Activated CD8-positive, alpha-beta memory T cell treated with anti-CD3 and anti-CD28 coated beads for 24 hours (primary cell): ENCODE measurements around the gene RWDD1.
A peak's percentile ranks its signal among the peaks of the same experiment; 100 is the strongest.
"Not testable (repeated sequence)": the region's sequence is repeated elsewhere in the genome, so short reads cannot be mapped to it uniquely, and the experiment has no call there.

Experiments used
- DNase-seq: peaks from one replicate; pipeline ENCODE4 v3.0.0-alpha.2; 2020

The RWDD1 gene

DNA sequence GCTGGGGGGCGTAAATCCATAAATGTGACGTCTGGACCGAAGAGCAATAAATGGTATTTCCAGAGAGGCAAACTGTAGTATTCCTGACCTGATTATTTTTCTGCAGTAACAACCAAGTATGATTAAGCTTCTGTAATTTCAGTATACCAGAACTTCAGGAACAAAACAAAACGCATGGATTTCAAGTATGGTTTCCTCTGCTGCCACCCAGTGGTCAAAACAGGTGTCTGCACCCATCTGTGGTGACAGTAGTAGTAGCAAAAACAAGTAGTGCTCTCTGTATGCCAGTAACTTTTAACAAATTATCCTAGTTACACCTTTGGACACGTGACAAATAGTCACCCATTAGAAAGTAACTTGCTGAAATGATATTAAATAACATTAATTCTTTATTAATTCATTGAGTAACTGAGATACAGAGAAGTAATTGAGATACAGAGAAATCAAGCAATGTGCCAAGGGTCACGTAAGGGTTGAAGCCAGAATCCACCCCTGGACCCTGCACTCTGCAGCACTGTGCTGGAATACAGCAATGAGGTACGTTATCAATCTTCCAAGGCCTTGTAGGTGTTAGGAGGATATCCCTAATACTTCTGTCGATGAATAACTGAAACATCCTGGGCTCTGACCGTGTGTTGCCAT is 9.8 kb upstream of the RWDD1 start:
- DNase-seq: peak; percentile 79

DNA sequence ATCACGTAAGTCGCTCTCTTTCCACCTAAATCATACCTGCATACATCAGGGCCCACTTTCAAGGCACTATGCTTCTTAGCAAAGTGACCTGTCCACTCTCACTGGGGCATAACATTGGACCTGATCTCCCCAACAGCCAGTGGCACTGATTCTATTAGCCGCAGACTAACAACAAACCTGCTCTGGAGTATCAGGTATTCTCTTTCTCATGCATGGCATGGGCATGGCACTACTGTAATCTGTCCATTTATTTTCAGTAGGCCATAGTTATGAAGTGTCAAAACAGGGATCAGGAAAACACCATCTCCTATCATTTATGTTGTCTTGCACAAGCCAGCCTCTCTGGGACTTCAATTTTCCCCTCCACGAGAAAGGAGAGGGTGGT is 9.3 kb upstream of the RWDD1 start:
- no peak for DNase-seq

DNA sequence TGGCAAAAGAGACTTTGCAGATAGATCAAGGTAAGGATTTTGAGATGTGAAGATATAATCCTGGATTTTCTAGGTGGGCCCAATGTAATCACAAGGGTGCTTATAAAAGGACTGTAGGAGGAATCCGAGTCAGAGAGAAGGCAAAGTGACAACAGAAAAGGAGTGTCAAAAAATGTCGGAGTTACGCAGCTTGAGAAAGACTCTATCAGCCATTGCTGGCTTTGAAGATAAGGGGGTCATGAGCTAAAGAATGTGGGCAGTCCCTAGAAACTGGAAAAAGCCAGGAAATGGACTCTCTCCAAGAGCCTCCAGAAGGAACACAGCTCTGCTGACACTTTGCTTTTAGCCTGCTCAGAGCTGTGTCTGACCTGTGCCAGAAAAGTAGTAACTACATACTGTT is 8.7 kb upstream of the RWDD1 start:
- DNase-seq: no peak

DNA sequence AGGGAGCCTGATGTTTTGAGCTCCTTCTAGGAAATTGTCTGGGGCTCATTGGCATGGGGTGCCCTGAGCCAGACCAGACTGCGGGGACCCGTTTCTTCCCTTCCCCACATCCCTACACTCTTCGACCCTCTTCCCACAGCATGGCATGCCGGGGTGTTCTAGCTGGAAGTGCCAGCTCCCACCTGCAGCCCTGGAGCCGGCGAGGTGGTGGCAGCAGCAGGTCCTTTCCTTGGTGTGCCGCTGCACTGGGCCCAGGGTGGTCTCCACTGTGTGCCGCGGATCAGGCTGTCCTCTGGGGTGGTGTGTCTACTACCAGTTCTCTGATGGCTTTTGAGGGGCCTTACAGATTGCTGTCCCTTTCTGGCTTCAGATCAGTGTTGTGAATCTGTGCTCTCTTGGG is 7.5 kb upstream of the RWDD1 start:
- DNase-seq: no peak

DNA sequence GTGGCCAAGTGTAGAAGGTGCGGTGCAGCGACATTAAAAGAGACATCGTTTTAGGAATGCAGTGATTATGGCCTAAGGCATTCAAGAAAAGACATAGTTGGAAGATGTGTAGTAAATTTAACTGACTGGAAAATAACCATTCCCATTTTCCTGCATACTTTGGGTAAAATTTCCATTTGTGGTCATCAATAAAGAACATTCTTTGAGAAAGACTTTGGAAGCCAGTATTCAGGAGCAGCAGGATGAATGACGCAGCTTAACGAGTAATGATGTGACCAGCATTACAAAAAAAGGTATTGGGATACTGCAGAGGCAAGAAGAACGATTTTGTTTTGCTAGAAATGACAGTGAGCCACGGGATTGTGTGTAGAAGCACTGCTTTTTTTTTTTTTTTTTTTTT is 7.0 kb upstream of the RWDD1 start:
- DNase-seq: no peak

DNA sequence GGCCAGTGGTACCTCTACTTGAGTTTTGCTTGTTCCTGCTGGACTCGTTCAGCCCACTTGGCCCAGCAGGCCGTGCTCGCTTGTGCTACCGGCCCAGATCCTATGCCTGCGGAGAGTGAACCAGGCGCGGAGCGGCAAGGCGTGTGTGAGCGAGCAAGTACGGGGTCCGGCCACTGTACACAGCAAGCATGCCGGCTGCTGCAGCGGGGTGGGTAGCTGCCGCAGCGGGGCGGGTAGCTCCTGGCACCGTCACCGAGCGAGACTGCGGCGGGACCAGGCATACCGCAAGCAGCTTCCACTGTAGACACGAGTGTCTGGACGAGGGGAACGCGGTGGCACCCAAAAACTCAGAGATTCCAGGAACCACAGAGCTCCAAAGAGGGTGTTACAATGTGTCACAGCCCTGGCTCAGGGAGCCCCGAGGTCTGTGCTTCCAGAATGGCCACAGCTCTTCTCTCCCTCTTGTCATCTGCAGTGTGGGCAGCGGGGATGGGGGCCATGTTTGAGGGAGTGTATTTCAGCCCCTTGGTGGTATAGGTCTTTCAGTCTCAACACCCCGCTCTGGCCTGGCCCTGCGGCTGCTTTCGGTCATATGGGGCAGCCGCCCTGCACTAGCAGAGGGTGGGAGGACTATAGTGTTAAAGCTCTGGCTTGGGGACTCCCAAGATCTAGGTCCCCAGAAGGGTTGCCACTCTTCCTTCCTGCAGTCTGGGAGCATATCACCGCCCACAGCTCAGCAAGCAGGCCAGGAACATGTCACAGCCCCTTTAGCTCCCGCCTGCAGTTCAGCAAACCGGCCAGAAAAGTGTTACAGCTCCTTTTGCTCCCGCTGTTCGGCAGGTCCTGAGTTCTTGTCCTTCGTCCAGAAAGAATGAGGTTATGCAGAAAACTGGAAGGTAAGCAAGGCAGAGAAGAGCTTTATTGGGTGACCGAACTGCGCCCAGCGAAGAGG is 6.1 kb upstream of the RWDD1 start:
- peak; percentile 63 for DNase-seq

DNA sequence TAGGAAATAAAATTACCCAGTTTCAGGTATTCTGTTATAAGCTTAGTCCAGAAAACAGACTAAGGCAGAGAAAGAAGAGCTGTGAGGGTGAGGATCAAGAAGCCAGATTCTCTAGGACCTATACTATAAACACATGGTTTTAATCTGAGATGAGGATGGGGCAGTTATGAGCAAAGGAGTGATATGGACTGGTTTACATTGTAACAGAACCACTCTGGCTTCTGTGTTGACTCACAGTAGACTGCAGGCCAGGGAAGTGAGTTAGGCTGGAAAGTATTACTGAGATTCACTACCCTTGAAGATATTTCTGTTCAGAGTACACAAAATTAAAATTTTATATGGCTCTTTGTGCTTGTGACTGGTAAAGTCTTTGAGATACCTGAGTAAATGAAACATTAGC is 3.2 kb upstream of the RWDD1 start:
- DNase-seq: no peak

DNA sequence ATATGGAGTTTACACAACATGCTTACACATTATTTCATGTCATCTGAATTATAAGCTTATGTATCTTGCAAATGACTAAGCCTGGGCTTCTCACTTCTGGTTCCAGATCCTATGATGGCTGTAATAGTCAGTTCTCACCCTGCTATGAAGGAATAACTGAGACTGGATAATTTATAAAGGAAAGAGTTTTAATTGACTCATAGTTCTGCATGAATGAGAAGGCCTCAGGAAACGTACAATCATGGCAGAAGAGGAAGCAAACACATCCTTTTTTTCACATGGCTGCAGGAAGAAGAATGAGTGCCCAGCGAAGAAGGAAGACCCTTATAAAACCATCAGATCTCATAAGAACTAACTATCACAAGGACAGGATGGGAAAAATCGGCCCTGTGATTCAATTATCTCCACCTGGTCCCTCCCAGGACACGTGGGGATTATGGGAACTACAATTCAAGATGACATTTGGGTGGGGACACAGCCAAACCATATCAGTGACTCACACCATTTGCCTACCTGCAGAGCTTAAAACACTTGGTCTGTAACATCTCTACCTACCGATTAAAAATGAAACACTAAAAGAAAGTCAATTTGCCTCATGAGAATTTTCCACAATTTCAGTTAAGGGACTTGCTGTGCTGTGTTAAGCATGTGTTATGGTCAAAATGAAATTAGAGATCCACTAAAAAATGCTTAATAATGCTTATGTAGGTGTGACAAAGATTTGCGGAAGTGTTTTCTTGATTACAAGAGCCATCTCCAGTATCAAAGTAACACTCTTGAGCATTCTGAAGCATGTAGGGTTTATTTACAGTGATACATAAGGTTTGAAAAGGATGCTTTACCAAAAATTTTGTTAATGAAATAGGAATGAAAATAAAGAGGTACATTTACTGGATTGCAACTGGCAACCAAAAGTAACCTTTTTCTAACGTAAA is 2.2 kb upstream of the RWDD1 start:
- DNase-seq: no peak

DNA sequence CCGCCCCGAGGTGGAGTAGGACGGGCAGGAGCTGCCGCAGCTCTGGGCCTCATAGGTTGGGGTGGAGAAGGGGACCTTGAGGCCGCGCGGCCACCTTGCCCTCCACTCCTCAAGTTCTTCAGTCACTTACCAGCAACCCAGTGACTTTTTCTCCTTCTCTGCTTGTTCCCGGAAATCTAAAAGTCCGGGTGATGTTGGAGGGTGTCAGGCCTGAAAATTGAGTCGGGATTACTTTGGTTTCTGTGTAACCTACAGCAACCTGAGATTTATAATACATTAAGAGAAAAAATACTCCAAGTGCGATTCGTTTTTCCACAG is 338 bp downstream of the RWDD1 start:
- DNase-seq: no peak

DNA sequence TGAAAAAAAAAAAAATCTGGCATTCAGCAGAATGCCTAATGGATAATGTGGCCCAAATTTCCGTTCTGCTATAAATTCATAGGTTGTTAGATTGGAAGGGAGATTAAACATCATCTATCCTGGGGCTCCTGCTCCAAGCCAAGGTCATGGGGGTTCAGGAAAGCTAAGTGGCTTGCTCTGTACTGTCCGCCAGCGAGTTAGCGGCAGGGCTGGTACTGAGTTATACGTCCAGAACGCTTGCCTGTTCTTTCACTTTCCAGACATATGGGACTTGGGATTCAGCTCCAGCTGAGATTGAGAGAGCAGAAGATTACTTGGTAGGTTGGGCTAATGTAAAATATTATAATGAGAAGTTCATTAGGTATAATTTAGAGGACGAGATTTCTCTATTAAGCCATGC is 858 bp downstream of the RWDD1 start:
- no peak for DNase-seq

DNA sequence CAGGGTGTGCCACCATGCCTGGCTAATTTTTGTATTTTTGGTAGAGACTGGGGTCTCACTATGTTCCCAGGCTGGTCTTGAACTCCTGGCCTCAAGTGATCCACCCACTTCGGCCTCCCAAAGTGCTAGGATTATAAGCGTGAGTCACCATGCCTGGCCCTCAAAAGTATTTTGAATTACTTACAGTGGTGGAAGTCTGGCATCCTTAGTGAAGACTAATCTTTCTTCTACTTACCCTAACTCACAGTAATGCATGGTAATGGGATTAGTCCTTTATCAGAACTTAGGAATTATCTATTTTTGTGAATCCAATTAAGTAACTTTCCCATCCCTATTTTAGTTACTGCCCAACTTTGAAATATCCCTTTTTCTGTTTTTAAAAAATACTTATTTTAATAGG is 3.9 kb downstream of the RWDD1 start:
- DNase-seq: no peak

DNA sequence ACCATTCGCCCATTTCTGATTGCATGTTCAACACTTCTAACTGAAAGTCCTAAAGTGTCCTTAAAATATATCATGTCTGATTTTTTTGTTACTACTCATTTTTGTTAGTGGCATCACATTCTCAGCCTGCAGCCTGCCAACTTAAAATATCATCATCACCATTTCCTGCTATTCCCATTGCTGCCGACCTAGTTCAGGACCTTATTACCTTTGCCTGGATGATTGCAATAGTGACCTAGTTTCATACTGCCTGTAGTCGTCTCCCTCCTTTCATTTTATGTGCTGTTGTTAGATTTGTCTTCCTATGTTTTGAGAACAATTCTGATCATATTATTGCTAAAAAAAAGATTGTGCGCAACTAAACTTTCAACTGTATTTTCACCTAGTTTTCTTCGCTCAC is 6.2 kb downstream of the RWDD1 start:
- DNase-seq: no peak

DNA sequence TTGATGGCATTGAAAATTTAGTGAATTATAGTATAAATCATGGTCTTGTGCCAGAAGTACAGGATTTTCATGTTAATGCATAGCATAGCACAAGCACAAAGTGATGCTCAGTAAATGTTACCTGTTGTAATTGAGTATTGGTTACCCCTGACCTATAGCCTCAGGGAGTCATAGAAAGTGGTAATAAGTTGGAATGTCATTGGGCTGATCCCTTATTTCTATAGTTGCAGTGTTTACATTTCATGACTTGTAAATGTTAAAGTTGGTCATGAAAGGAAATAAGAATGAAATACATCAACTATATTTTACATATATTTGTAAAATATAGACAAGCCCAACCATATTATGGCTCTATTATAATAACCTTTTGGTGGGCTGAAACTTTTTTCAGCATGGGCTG is 7.0 kb downstream of the RWDD1 start:
- no peak for DNase-seq

DNA sequence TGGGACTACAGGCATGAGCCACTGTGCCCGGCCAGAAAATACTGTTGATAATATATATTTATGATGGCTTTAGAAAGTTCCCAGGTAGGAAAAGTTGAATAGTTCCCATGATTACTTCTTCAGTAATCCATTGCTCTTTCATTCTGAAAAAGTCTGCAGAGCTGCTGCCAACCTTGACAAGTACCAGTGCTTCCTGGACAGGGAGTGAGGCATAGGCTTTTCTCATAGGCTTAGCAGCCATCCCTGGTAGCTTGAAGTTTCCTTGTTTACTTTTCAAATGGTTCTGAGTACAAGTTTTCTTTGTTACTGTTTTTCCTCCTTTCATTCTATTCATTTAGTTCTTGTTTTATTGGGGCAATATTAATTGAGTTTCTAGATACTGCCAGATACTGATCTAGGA is 7.8 kb downstream of the RWDD1 start:
- DNase-seq: no peak

DNA sequence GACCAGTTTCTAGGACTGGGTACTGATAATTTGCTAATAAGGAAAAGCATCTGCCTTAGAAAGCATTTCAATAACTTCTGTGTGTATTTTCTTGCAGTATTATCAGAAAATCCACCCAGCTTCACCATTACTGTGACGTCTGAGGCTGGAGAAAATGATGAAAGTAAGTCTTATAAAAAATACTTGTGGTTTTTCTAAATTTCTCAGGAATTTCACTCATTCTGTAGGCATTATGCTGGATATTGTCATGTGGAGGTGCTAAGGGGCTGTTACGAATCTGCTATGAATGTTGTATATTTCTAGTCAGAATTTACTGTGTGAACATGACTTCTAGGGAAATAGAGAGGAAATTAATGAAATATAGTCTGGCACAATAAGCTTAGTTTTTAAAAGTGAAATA is 8.9 kb downstream of the RWDD1 start:
- DNase-seq: no peak

DNA sequence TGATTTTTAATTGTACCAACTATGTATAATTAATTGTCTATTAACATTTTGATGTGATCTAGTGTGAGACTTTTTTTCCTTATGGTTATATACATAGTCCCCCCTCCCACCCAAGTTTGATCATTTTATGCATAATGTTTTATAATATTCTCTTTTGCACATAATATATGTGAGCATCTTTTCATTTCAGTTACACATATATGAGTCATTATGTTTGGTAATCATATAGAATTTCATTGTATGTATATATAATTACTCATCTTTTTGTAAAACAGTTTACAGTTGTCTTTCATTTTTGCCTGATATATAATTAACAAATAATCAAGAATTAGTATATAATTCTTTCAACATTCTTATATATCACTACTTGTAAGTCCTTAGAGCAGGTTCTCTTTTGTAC is 15.0 kb downstream of the RWDD1 start:
- no peak for DNase-seq

DNA sequence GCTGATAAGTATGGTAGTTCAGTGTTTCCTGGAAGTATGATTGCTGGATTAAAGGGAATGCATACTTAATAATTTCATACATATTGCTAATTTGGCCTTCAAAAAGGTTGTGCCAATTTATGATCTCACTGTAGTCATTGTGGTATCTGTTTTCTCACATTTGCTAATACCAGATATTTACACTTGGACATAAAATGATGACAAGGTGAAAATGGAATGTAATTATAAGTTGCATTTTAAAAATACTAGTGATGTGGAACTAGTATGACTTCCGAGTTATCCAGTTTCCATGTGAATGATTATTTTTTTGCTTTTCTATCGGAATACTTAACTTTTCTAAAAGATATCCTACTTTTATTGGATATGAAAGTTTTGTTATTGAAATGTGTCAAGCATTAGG is 15.4 kb downstream of the RWDD1 start:
- DNase-seq: no peak

DNA sequence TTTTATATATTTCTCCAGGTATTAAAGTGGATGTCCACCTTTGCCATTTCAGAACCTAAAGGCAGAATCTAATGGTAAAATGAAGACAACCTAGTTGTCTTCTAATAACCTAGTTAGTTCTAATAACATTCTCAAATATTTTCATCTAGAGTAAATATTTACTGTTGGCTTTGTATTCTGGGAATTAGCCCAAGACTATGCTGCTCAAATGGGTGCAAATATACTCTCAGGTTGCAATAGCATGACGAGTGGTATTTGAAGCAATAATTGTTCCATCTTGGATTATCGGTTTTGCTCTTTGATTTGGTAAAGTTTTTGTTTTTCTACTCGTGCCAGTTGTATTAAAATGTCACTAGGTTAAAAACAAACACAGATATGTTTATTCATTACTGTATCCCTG is 23.9 kb downstream of the RWDD1 start:
- no peak for DNase-seq

DNA sequence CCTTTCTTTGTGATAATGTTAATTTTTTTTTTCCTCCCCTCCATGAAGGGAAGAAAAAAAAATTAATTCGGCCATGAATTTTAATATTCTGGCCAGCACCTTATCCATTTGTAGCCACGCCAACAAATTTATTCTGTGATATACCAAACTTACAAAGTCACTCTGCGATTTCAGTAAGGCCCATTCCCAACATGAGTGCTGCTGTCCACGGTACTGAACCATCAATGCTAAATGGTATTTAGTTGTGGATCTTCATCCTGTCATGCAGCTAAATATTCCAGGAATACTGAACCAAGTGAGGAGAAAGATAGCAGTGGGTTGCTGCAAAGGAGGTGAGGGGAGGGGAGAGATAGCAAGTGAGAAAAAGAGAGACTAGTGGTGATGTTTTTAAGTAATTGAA is 25.5 kb downstream of the RWDD1 start:
- DNase-seq: no peak

DNA sequence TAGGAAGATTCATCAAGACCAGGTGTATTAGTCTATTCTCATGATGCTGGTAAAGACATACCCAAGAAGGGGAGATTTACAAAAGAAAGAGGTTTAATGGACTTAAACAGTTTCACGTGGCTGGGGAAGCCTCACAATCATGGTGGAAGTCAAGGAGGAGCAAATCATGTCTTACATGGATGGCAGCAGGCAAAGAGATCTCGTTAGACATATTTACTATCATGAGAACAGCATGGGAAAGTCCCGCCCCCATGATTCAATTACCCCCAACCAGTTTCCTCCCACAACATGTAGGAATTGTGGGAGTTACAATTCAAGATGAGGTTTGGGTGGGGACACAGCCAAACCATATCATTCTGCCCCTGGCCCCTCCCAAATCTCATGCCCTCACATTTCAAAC is 32.6 kb downstream of the RWDD1 start:
- DNase-seq: not testable (repeated sequence)

DNA sequence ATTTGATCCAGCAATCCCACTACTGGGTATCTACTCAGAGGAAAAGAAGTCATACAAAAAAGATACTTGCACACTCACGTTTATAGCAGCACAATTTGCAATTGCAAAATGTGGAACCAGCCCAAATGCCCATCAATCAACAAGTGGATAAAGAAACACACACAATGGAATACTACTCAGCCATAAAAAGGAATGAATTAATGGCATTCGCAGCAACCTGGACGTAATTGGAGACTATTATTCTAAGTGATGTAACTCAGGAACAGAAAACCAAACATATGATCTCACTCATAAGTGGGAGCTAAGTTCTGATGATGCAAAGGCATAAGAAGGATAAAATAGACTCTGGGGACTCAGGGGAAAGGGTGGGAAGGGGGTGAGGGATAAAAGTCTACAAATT is 33.6 kb downstream of the RWDD1 start:
- not testable (repeated sequence) for DNase-seq

DNA sequence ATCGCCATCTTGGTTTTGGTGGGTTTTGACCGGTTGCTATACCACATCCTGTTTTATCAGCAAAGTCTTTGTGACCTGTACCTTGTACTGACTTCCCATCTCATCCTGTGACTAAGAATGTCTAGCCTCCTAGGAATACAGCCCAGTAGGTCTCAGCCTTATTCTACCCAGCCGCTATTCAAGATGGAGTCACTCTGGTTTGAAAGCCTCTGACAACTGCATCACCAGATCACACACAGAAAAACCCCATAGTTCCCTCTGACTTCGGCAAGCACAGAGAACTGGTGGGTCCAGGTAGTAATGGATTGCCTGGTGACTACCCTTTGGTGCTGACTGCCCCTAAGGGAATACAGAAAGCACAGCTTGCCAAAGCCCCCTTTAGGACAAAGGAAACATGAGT is 34.6 kb downstream of the RWDD1 start:
- no peak for DNase-seq

DNA sequence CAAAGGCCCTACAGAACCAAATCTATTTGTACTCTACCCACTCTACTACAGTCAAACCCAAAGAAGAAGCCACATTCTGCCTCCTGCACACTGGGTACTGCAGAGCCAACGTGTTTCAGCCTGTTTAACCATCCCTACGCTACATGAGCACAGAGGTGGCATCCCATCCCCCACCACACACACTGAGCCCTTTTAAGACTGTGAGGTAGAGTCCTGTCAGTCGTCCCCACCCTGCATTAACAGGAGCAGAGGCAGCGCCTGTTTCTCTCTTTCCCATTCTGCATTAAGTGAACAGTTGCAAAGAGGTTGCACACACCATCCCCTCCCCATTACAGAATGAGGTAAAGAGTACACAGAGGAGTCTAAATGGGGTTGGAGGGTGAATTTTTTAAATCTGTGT is 39.8 kb downstream of the RWDD1 start:
- DNase-seq: no peak
